Endodermal cell (in vitro differentiated cells): ENCODE data around the gene FAF2. TPM values are rescaled to one million over a fixed set of nuclear protein-coding genes. Genes with fewer than 3 reads are reported as not detected.

Source experiments
- DNase-seq: peaks from one replicate; pipeline ENCODE4 v3.0.0-alpha.2; 2017
- H3K27ac ChIP-seq: 2 replicates; pipeline ENCODE4 v1.5.1; 2013; ENCODE audit warnings: mild to moderate bottlenecking, low read depth, low read length, moderate library complexity
- H3K27me3 ChIP-seq: 2 replicates; pipeline ENCODE4 v1.6.1; 2013; ENCODE audit warnings: mild to moderate bottlenecking, low read length, moderate library complexity; ENCODE audit not compliant: insufficient read depth, control insufficient read depth, poor library complexity, severe bottlenecking
- H3K36me3 ChIP-seq: 2 replicates; pipeline ENCODE4 v1.7.0; 2013; ENCODE audit warnings: mild to moderate bottlenecking, low read length, moderate library complexity; ENCODE audit not compliant: control insufficient read depth, insufficient read depth
- H3K4me1 ChIP-seq: one replicate; pipeline ENCODE4 v1.7.0; 2013; ENCODE audit warnings: low read length; ENCODE audit not compliant: control insufficient read depth, insufficient read depth
- H3K4me3 ChIP-seq: 2 replicates; pipeline ENCODE4 v1.5.1; 2013; ENCODE audit warnings: mild to moderate bottlenecking, low read length, moderate library complexity
- H3K9ac ChIP-seq: 2 replicates; pipeline ENCODE4 v1.6.1; 2013; ENCODE audit warnings: mild to moderate bottlenecking, low read length, moderate library complexity; ENCODE audit not compliant: poor library complexity, severe bottlenecking; ENCODE audit errors: extremely low read depth
- H3K9me3 ChIP-seq: 2 replicates; pipeline ENCODE4 v1.6.1; 2013; ENCODE audit warnings: mild to moderate bottlenecking, low read length, moderate library complexity; ENCODE audit not compliant: control insufficient read depth
- H3K27ac Mint-ChIP-seq: 2 replicates; pipeline ENCODE4 v1.8.0; 2020; ENCODE audit warnings: mixed read lengths
- H3K27me3 Mint-ChIP-seq: 2 replicates; pipeline ENCODE4 v1.8.0; 2021; ENCODE audit warnings: mild to moderate bottlenecking, mixed read lengths; ENCODE audit not compliant: insufficient read depth
- H3K36me3 Mint-ChIP-seq: 2 replicates; pipeline ENCODE4 v1.8.0; 2020; ENCODE audit warnings: low read depth, mixed read lengths
- H3K4me1 Mint-ChIP-seq: 2 replicates; pipeline ENCODE4 v1.8.0; 2020; ENCODE audit warnings: mixed read lengths
- H3K4me3 Mint-ChIP-seq: 2 replicates; pipeline ENCODE4 v1.8.0; 2020; ENCODE audit warnings: mild to moderate bottlenecking, moderate library complexity, mixed read lengths
- H3K9me3 Mint-ChIP-seq: 2 replicates; pipeline ENCODE4 v1.8.0; 2020; ENCODE audit warnings: mild to moderate bottlenecking, mixed read lengths
- WGBS, 2 experiments: methylation state at CpG; one replicate each; pipeline versions ENCODE4 v1.1.5 to v1.1.7; 2013; ENCODE audit warnings: missing lambda C conversion rate in 2 of 2, mixed read lengths in 1 of 2; ENCODE audit not compliant: insufficient coverage in 1 of 2, insufficient read length in 1 of 2; 5-methylcytosine and 5-hydroxymethylcytosine counted together
- total RNA-seq, 2 donors: library from RNA; stranded (reverse); fragmentation: NEBNext Ultra II Directional in 1 of 2; extraction: Animal tissue kit (Norgen Biotek cat#: 25700) in 1 of 2; gene quantifications; 2 replicates in 1 of 2; 3 replicates in 1 of 2; pipeline ENCODE4 v1.2.1, GENCODE V29; 2021
- TF ChIP-seq, protein P1 (sequence below): fragments of 200-600 bp; sonication (generic); conservative IDR thresholded peaks from 2 replicates; pipeline ENCODE4 v1.5.0; 2021; ENCODE audit warnings: antibody characterized with exemption, mild to moderate bottlenecking

FAF2 gene
- total RNA-seq, 2 donors from 2014 or later: 42.9 to 53.0 TPM

DNA sequence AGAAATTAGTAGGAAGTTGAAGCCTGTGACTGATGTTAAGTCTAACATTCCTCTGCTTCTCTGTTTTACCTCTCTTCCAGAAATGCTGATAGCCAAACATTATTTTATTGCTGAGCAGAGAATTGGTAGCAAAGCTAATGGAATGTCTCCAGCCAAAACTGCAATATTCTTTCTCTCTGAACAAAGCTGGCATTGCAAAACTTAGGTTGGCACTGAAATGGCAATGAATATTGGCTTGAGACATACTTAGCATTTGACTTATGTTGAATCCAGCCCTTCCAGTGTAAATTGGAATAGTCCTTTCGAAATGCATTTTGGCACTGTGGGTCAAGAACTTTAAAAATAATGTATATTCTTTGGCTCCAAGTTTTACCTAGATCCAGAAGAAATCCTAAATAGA, 21.1 kb downstream of the FAF2 start:
- Mint-ChIP-seq H3K4me1 (peaks cover 19% of the 10 kb centered on the region), H3K27ac (no peak overlapping the region), H3K4me3 (no peak overlapping the region), H3K36me3 (peaks cover 39% of the 10 kb centered on the region), H3K27me3 (no peaks in the 10 kb centered on the region), H3K9me3 (no peaks in the 10 kb centered on the region)
- H3K4me3 ChIP-seq: no peak overlapping the region
- 83% methylated on average over 1 of the region's 1 CpG; no CpG with 5 or more reads in 1 of the 2 experiments for WGBS, 2 experiments
- TF ChIP-seq, protein P1, sequence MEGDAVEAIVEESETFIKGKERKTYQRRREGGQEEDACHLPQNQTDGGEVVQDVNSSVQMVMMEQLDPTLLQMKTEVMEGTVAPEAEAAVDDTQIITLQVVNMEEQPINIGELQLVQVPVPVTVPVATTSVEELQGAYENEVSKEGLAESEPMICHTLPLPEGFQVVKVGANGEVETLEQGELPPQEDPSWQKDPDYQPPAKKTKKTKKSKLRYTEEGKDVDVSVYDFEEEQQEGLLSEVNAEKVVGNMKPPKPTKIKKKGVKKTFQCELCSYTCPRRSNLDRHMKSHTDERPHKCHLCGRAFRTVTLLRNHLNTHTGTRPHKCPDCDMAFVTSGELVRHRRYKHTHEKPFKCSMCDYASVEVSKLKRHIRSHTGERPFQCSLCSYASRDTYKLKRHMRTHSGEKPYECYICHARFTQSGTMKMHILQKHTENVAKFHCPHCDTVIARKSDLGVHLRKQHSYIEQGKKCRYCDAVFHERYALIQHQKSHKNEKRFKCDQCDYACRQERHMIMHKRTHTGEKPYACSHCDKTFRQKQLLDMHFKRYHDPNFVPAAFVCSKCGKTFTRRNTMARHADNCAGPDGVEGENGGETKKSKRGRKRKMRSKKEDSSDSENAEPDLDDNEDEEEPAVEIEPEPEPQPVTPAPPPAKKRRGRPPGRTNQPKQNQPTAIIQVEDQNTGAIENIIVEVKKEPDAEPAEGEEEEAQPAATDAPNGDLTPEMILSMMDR: no peak
- no peaks in the 10 kb centered on the region for H3K27me3 ChIP-seq
- DNase-seq: no peak
- H3K36me3 ChIP-seq: peaks cover 45% of the 10 kb centered on the region
- peaks cover 4% of the 10 kb centered on the region for H3K9me3 ChIP-seq
- H3K4me1 ChIP-seq: no peaks in the 10 kb centered on the region
- H3K9ac ChIP-seq: no peak overlapping the region
- H3K27ac ChIP-seq: no peak overlapping the region

DNA sequence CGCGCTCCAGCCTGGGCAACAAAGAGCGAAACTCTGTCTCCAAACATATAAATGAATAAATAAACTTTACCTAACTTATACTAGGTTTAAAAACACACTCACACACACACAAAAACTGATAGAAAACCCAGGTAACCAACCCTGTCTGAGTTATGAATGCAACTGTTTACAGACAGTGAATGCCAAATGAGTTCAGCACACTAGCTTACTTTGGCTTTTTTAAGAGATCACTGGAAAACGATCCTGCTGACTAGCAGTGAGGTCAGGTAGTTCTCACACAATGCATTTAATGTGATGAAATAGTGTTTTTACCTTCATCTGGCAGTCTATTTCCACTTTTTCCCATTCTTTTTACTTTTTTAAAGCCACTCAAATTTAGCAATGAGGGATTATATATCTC, 22.4 kb downstream of the FAF2 start:
- peaks cover 8% of the 10 kb centered on the region for H3K9me3 ChIP-seq
- H3K9ac ChIP-seq: no peak overlapping the region
- H3K27ac ChIP-seq: no peak overlapping the region
- Mint-ChIP-seq H3K27ac (no peak overlapping the region), H3K4me3 (no peak overlapping the region), H3K36me3 (peaks cover 46% of the 10 kb centered on the region), H3K4me1 (peaks cover 18% of the 10 kb centered on the region), H3K27me3 (no peaks in the 10 kb centered on the region), H3K9me3 (no peaks in the 10 kb centered on the region)
- H3K36me3 ChIP-seq: peaks cover 52% of the 10 kb centered on the region
- H3K4me1 ChIP-seq: no peaks in the 10 kb centered on the region
- no peak overlapping the region for H3K4me3 ChIP-seq
- H3K27me3 ChIP-seq: no peaks in the 10 kb centered on the region
- DNase-seq: no peak
- TF ChIP-seq, protein P1: no peak
- 60 to 78% methylated on average over 3 to 4 of the region's 4 CpGs for WGBS, 2 experiments

DNA sequence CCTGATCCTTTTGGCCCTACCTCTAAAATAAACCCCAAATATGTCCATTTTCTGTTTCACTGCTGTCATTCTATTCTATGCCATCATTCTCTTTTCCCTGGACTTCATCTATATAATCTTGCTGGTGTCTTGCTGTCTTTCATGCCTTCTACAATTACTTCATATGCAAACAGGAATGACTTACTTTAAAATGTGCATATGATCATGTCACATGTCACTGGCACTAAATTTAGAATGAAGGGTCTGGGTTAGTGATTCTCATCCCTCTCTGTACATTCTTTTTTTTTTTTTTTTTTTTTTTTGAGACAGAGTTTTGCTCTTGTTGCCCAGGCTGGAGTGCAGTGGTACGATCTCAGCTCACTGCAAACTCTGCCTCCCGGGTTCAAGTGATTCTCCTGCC, 22.9 kb downstream of the FAF2 start:
- TF ChIP-seq, protein P1: no peak
- DNase-seq: no peak
- Histone ChIP-seq H3K4me3 (no peak overlapping the region), H3K9ac (no peak overlapping the region), H3K27me3 (no peaks in the 10 kb centered on the region), H3K4me1 (no peaks in the 10 kb centered on the region), H3K36me3 (peaks cover 58% of the 10 kb centered on the region), H3K9me3 (peaks cover 8% of the 10 kb centered on the region), H3K27ac (no peak overlapping the region)
- Mint-ChIP-seq H3K36me3 (peaks cover 52% of the 10 kb centered on the region), H3K27me3 (no peaks in the 10 kb centered on the region), H3K27ac (no peak overlapping the region), H3K4me1 (peaks cover 13% of the 10 kb centered on the region), H3K4me3 (no peak overlapping the region), H3K9me3 (no peaks in the 10 kb centered on the region)
- WGBS, 2 experiments: 100% methylated on average over 2 of the region's 2 CpGs; no CpG with 5 or more reads in 1 of the 2 experiments
